HUES6 (cell line): ENCODE measurements around the gene ODAD2.
"Not testable (repeated sequence)": the region's sequence is repeated elsewhere in the genome, so short reads cannot be mapped to it uniquely, and the experiment has no call there.

ENCODE experiments used
- H3K27ac ChIP-seq: 2 replicates; pipeline ENCODE4 v1.7.0; 2013; ENCODE audit warnings: low read depth, mild to moderate bottlenecking, low read length, inconsistent platforms
- H3K27me3 ChIP-seq: 2 replicates; pipeline ENCODE4 v1.6.1; 2013; ENCODE audit warnings: low read length; ENCODE audit not compliant: control insufficient read depth, insufficient read depth
- H3K36me3 ChIP-seq: 2 replicates; pipeline ENCODE4 v1.6.1; 2013; ENCODE audit warnings: low read length; ENCODE audit not compliant: control insufficient read depth, insufficient read depth
- H3K4me1 ChIP-seq: 2 replicates; pipeline ENCODE4 v1.6.1; 2013; ENCODE audit warnings: low read length; ENCODE audit not compliant: control insufficient read depth, insufficient read depth
- H3K4me3 ChIP-seq: 2 replicates; pipeline ENCODE4 v1.5.1; 2013; ENCODE audit warnings: low read depth, low read length
- H3K9ac ChIP-seq: one replicate; pipeline ENCODE4 v1.6.1; 2013; ENCODE audit warnings: mild to moderate bottlenecking, low read length
- H3K9me3 ChIP-seq: 2 replicates; pipeline ENCODE4 v1.6.1; 2013; ENCODE audit warnings: low read depth, low read length; ENCODE audit not compliant: control insufficient read depth, insufficient read depth

The ODAD2 gene

GRCh38 chr10:27958383-27958782 lies 40.5 kb downstream of the ODAD2 start:
- H3K36me3 ChIP-seq, H3K27ac ChIP-seq, H3K27me3 ChIP-seq, H3K9ac ChIP-seq, H3K9me3 ChIP-seq, H3K4me1 ChIP-seq, H3K4me3 ChIP-seq: not testable (repeated sequence)

GRCh38 chr10:27950242-27950564 lies 48.7 kb downstream of the ODAD2 start:
- Histone ChIP-seq H3K27me3 (no peaks in the 10 kb centered on the region), H3K9ac (no peak overlapping the region), H3K4me1 (peaks cover 3% of the 10 kb centered on the region; the same call in 1 of the 2 replicates), H3K27ac (no peak overlapping the region), H3K9me3 (no peaks in the 10 kb centered on the region), H3K4me3 (no peak overlapping the region), H3K36me3 (no peaks in the 10 kb centered on the region)

- Histone ChIP-seq H3K4me1 (peaks cover 3% of the 10 kb centered on the region; the same call in 1 of the 2 replicates), H3K27ac (no peak overlapping the region), H3K9me3 (no peaks in the 10 kb centered on the region), H3K36me3 (no peaks in the 10 kb centered on the region), H3K9ac (no peak overlapping the region), H3K27me3 (no peaks in the 10 kb centered on the region), H3K4me3 (no peak overlapping the region)
These were observed 49.2 kb downstream of the ODAD2 start for GRCh38 chr10:27949528-27950241.

- Histone ChIP-seq H3K4me1 (peaks cover 3% of the 10 kb centered on the region; the same call in 1 of the 2 replicates), H3K9me3 (no peaks in the 10 kb centered on the region)
These were observed 50.7 kb downstream of the ODAD2 start for GRCh38 chr10:27948186-27948585.

GRCh38 chr10:27947540-27947939 lies 51.3 kb downstream of the ODAD2 start:
- no peak overlapping the region for H3K4me3 ChIP-seq
- peaks cover 3% of the 10 kb centered on the region; the same call in 1 of the 2 replicates for H3K4me1 ChIP-seq
- H3K9ac ChIP-seq: no peak overlapping the region
- no peaks in the 10 kb centered on the region for H3K27me3 ChIP-seq
- no peaks in the 10 kb centered on the region for H3K36me3 ChIP-seq
- H3K27ac ChIP-seq: no peak overlapping the region
- no peaks in the 10 kb centered on the region for H3K9me3 ChIP-seq

More at GRCh38 chr10:27948186-27948585, 50.7 kb downstream of the ODAD2 start:
- no peak overlapping the region for H3K9ac ChIP-seq
- no peaks in the 10 kb centered on the region for H3K36me3 ChIP-seq
- H3K27me3 ChIP-seq: no peaks in the 10 kb centered on the region
- no peak overlapping the region for H3K4me3 ChIP-seq
- H3K27ac ChIP-seq: no peak overlapping the region

GRCh38 chr10:27944005-27944404 lies 54.9 kb downstream of the ODAD2 start:
- Histone ChIP-seq H3K9ac (no peak overlapping the region), H3K4me3 (no peak overlapping the region), H3K27me3 (no peaks in the 10 kb centered on the region), H3K9me3 (no peaks in the 10 kb centered on the region), H3K27ac (no peak overlapping the region), H3K36me3 (no peaks in the 10 kb centered on the region), H3K4me1 (no peaks in the 10 kb centered on the region)

- Histone ChIP-seq H3K4me1 (peaks cover 21% of the 10 kb centered on the region), H3K27ac (no peak overlapping the region), H3K9me3 (no peaks in the 10 kb centered on the region), H3K4me3 (no peak overlapping the region), H3K9ac (no peak overlapping the region), H3K27me3 (no peaks in the 10 kb centered on the region), H3K36me3 (no peaks in the 10 kb centered on the region)
These were observed 84.0 kb downstream of the ODAD2 start for GRCh38 chr10:27914888-27915287.

GRCh38 chr10:27912231-27912630 lies 86.6 kb downstream of the ODAD2 start:
- no peak overlapping the region for H3K9ac ChIP-seq
- H3K27ac ChIP-seq: peak overlapping the region; percentile 20; the same call in 1 of the 2 replicates
- H3K4me3 ChIP-seq: no peak overlapping the region

GRCh38 chr10:27911539-27911938 lies 87.3 kb downstream of the ODAD2 start:
- Histone ChIP-seq H3K27ac (peak overlapping the region; percentile 20; the same call in 1 of the 2 replicates), H3K4me3 (peak overlapping the region; percentile 1; the same call in 1 of the 2 replicates), H3K9me3 (no peaks in the 10 kb centered on the region)

More at GRCh38 chr10:27912231-27912630, 86.6 kb downstream of the ODAD2 start:
- Histone ChIP-seq H3K9me3 (no peaks in the 10 kb centered on the region), H3K36me3 (no peaks in the 10 kb centered on the region), H3K27me3 (no peaks in the 10 kb centered on the region), H3K4me1 (peaks cover 23% of the 10 kb centered on the region)

GRCh38 chr10:27911011-27911410 lies 87.9 kb downstream of the ODAD2 start:
- H3K4me3 ChIP-seq: no peak overlapping the region

More at GRCh38 chr10:27911539-27911938, 87.3 kb downstream of the ODAD2 start:
- no peaks in the 10 kb centered on the region for H3K27me3 ChIP-seq
- H3K4me1 ChIP-seq: peaks cover 24% of the 10 kb centered on the region
- H3K9ac ChIP-seq: no peak overlapping the region
- H3K36me3 ChIP-seq: no peaks in the 10 kb centered on the region

GRCh38 chr10:27908231-27908630 lies 90.6 kb downstream of the ODAD2 start:
- H3K4me1 ChIP-seq: peaks cover 24% of the 10 kb centered on the region
- H3K27me3 ChIP-seq: no peaks in the 10 kb centered on the region
- H3K9me3 ChIP-seq: no peaks in the 10 kb centered on the region
- H3K27ac ChIP-seq: no peak overlapping the region
- H3K36me3 ChIP-seq: no peaks in the 10 kb centered on the region
- H3K9ac ChIP-seq: no peak overlapping the region
- H3K4me3 ChIP-seq: no peak overlapping the region

More at GRCh38 chr10:27911011-27911410, 87.9 kb downstream of the ODAD2 start:
- Histone ChIP-seq H3K4me1 (peaks cover 24% of the 10 kb centered on the region), H3K27me3 (no peaks in the 10 kb centered on the region), H3K36me3 (no peaks in the 10 kb centered on the region), H3K9me3 (no peaks in the 10 kb centered on the region), H3K9ac (no peak overlapping the region), H3K27ac (no peak overlapping the region)
